CD4-positive, alpha-beta memory T cell (primary cell): ENCODE measurements around the gene AGBL4. TPM values are rescaled to one million over a fixed set of nuclear protein-coding genes. Genes with fewer than 3 reads are reported as not detected.

Experiments
- CTCF ChIA-PET: fragments of 350-600 bp; sonication (Branson Sonifier 250); formaldehyde crosslinking; loops from one replicate; lab custom pipeline; 2021; ENCODE audit warnings: inconsistent platforms; ENCODE audit not compliant: partially characterized antibody; lab: Charles Lee
- POLR2A ChIA-PET: fragments of 350-600 bp; sonication (Branson Sonifier 250); formaldehyde crosslinking; loops from one replicate; lab custom pipeline; 2021; ENCODE audit not compliant: partially characterized antibody; lab: Charles Lee
- DNase-seq, 5 donors: peaks; one replicate each; pipeline versions ENCODE4 v3.0.0 to v3.0.0-alpha.2; 2020 to 2022; ENCODE audit warnings: mixed read lengths in 1 of 5
- H3K27ac ChIP-seq: one replicate; pipeline ENCODE4 v1.7.0; 2013; ENCODE audit warnings: low read depth, low read length
- H3K27me3 ChIP-seq: 2 replicates; pipeline ENCODE4 v1.7.0; 2013; ENCODE audit warnings: mild to moderate bottlenecking, low read length, moderate library complexity; ENCODE audit not compliant: insufficient read depth
- H3K36me3 ChIP-seq: 2 replicates; pipeline ENCODE4 v1.7.0; 2013; ENCODE audit warnings: mild to moderate bottlenecking, low read length, moderate library complexity; ENCODE audit not compliant: insufficient read depth
- H3K4me1 ChIP-seq: 2 replicates; pipeline ENCODE4 v1.7.0; 2013; ENCODE audit warnings: mild to moderate bottlenecking, low read length, moderate library complexity; ENCODE audit not compliant: insufficient read depth
- H3K4me3 ChIP-seq, 2 donors: one replicate each; pipeline ENCODE4 v1.7.0; 2013; ENCODE audit warnings: low read length in 2 of 2, mild to moderate bottlenecking in 1 of 2
- H3K9me3 ChIP-seq, 2 donors: one replicate each; pipeline ENCODE4 v1.7.0; 2013; ENCODE audit warnings: low read length in 2 of 2, control low read depth in 1 of 2; ENCODE audit not compliant: control insufficient read depth in 1 of 2
- H3K27ac Mint-ChIP-seq, 7 donors: one replicate each; pipeline ENCODE4 v1.8.0; 2020 to 2021; ENCODE audit warnings: mixed read lengths in 7 of 7, mild to moderate bottlenecking in 6 of 7, inconsistent platforms in 3 of 7, moderate library complexity in 3 of 7
- H3K27me3 Mint-ChIP-seq, 2 donors: one replicate each; pipeline ENCODE4 v1.8.0; 2020 to 2021; ENCODE audit warnings: mixed read lengths in 2 of 2
- H3K36me3 Mint-ChIP-seq, 2 donors: one replicate each; pipeline ENCODE4 v1.8.0; 2020 to 2021; ENCODE audit warnings: mixed read lengths in 2 of 2, inconsistent platforms in 1 of 2, mild to moderate bottlenecking in 1 of 2
- H3K4me1 Mint-ChIP-seq, 4 donors: one replicate each; pipeline ENCODE4 v1.8.0; 2020 to 2021; ENCODE audit warnings: mixed read lengths in 4 of 4, mild to moderate bottlenecking in 1 of 4
- H3K4me3 Mint-ChIP-seq, 8 donors: one replicate each; pipeline ENCODE4 v1.8.0; 2020 to 2021; ENCODE audit warnings: mixed read lengths in 8 of 8, mild to moderate bottlenecking in 7 of 8, moderate library complexity in 6 of 8, inconsistent platforms in 3 of 8
- H3K9me3 Mint-ChIP-seq, 8 donors: one replicate each; pipeline ENCODE4 v1.8.0; 2020 to 2021; ENCODE audit warnings: mixed read lengths in 8 of 8, mild to moderate bottlenecking in 5 of 8, inconsistent platforms in 3 of 8, moderate library complexity in 1 of 8
- intact Hi-C: fragments of 100-400 bp; cut with micrococcal nuclease; formaldehyde crosslinking; loops from one replicate; pipeline ENCODE4 v1.15.1; 2023
- polyA plus RNA-seq, 2 donors: library from polyadenylated mRNA; unstranded; fragments of 300-500 nt; fragmentation: Illumina TruSeq; gene quantifications; one replicate each; pipeline ENCODE4 v1.2.3, GENCODE V29; 2021
- total RNA-seq, 2 experiments: library from RNA; stranded (reverse); gene quantifications; one replicate each; pipeline ENCODE4 v1.2.3, GENCODE V29; 2021

The AGBL4 gene
- total and polyA plus RNA-seq, 4 experiments from 2014 or later = not detected

- Histone ChIP-seq H3K9me3 (no peaks in the 10 kb centered on the region), H3K4me3 (no peak overlapping the region), H3K27me3 (no peaks in the 10 kb centered on the region), H3K4me1 (no peaks in the 10 kb centered on the region), H3K27ac (no peak overlapping the region), H3K36me3 (no peaks in the 10 kb centered on the region)
- no peak for DNase-seq
- H3K27ac Mint-ChIP-seq = no peak overlapping the region
- no peaks in the 10 kb centered on the region for H3K4me1 Mint-ChIP-seq
- POLR2A ChIA-PET = no interaction called here
- H3K4me3 Mint-ChIP-seq = no peak overlapping the region
- CTCF ChIA-PET = no interaction called here
- H3K9me3 Mint-ChIP-seq = no peaks in the 10 kb centered on the region
- no peaks in the 10 kb centered on the region for H3K36me3 Mint-ChIP-seq
- peaks cover 4% of the 10 kb centered on the region in 2 donors for H3K27me3 Mint-ChIP-seq
- intact Hi-C loops = no loop called here
Measured at GRCh38 chr1:48649880-48650279, 1373.9 kb downstream of the AGBL4 start.

DNA sequence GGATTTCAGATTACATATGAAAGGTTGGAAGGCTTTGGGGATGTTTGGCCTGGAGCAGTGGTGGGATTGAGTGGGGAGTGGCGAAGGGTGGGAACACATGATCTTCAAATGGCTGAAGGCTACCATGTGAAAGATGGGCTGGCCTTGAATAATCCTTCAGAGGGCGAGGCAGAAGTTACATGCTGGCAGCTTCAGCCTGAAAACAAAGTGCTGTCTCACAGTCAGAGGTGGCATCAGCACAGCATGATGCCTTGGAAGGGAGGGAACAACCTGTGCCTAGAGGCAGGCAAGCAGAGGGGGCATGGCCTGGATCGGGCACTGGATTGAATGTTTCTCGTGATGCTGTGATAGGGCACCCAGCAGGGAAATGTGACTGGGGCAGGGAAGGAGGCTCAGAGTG is 1377.9 kb downstream of the AGBL4 start:
- H3K4me1 Mint-ChIP-seq = no peaks in the 10 kb centered on the region
- H3K27ac Mint-ChIP-seq = no peak overlapping the region
- Histone ChIP-seq H3K27ac (no peak overlapping the region), H3K27me3 (no peaks in the 10 kb centered on the region), H3K4me3 (no peak overlapping the region), H3K9me3 (no peaks in the 10 kb centered on the region), H3K36me3 (no peaks in the 10 kb centered on the region), H3K4me1 (no peaks in the 10 kb centered on the region)
- ChIA-PET CTCF (no interaction called here), POLR2A (no interaction called here)
- no peak overlapping the region for H3K4me3 Mint-ChIP-seq
- no peak for DNase-seq
- H3K27me3 Mint-ChIP-seq = peaks cover 3 to 8% of the 10 kb centered on the region in 2 donors
- no peaks in the 10 kb centered on the region for H3K36me3 Mint-ChIP-seq
- no peaks in the 10 kb centered on the region for H3K9me3 Mint-ChIP-seq
- intact Hi-C loops = no loop called here

GRCh38 chr1:48644905-48645605 is 1378.7 kb downstream of the AGBL4 start:
- no peak overlapping the region for H3K4me3 Mint-ChIP-seq
- no peak for DNase-seq
- no peaks in the 10 kb centered on the region for H3K36me3 ChIP-seq
- no peaks in the 10 kb centered on the region for H3K4me1 ChIP-seq
- ChIA-PET POLR2A (no interaction called here), CTCF (no interaction called here)
- H3K27me3 Mint-ChIP-seq = peaks cover 3 to 8% of the 10 kb centered on the region in 2 donors
- no peaks in the 10 kb centered on the region for H3K27me3 ChIP-seq
- H3K9me3 ChIP-seq = no peaks in the 10 kb centered on the region
- no peaks in the 10 kb centered on the region for H3K9me3 Mint-ChIP-seq
- H3K27ac ChIP-seq = no peak overlapping the region
- no peak overlapping the region for H3K27ac Mint-ChIP-seq
- no peak overlapping the region for H3K4me3 ChIP-seq
- H3K36me3 Mint-ChIP-seq = no peaks in the 10 kb centered on the region
- intact Hi-C loops = no loop called here
- no peaks in the 10 kb centered on the region for H3K4me1 Mint-ChIP-seq

DNA sequence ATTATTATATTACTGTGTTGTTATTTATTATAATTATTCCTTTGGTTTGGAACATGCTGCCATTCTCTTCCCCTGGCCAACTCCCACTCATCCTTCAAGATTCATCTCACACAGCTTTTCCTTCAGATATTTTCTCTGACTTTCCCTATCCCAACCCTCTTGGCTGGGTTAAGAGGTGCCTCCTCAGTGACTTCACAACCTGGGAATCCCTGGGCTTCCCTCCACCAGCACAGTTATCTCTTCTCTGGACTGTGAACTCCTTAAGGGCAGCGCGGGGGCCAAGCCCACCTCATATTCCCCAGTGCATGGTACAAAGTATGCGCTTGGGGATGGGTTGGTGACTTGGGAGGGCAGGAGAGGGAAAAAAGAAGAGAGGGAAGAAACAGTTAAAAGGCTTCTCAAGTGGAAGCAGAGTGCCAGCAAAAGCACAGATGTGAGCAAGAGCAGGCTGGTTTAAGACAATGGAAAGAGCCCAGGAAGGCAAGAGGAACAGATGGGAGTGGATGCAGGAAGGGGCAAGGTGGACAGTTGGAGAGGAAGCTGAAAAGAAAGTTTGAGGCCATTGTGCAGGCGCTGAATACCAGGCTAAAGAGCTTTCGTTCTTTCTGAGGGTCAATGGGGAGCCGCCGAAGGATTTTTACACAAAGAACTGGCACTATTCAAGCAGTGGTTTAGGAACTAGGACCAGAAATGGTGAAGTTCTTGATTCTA is 1379.4 kb downstream of the AGBL4 start:
- Mint-ChIP-seq H3K27ac (no peak overlapping the region), H3K36me3 (no peaks in the 10 kb centered on the region), H3K27me3 (peaks cover 3 to 8% of the 10 kb centered on the region in 2 donors), H3K4me1 (no peaks in the 10 kb centered on the region), H3K9me3 (no peaks in the 10 kb centered on the region), H3K4me3 (no peak overlapping the region)
- no peak overlapping the region for H3K4me3 ChIP-seq
- H3K4me1 ChIP-seq = no peaks in the 10 kb centered on the region
- no peak for DNase-seq
- no peaks in the 10 kb centered on the region for H3K36me3 ChIP-seq
- H3K27me3 ChIP-seq = no peaks in the 10 kb centered on the region
- H3K9me3 ChIP-seq = no peaks in the 10 kb centered on the region
- ChIA-PET CTCF (no interaction called here), POLR2A (no interaction called here)
- H3K27ac ChIP-seq = no peak overlapping the region
- intact Hi-C loops = no loop called here

- DNase-seq = no peak
- Histone ChIP-seq H3K9me3 (no peaks in the 10 kb centered on the region), H3K36me3 (no peaks in the 10 kb centered on the region), H3K4me3 (no peak overlapping the region), H3K4me1 (no peaks in the 10 kb centered on the region), H3K27ac (no peak overlapping the region), H3K27me3 (no peaks in the 10 kb centered on the region)
- ChIA-PET CTCF (no interaction called here), POLR2A (no interaction called here)
- Mint-ChIP-seq H3K9me3 (no peaks in the 10 kb centered on the region), H3K4me3 (no peak overlapping the region), H3K27ac (no peak overlapping the region), H3K36me3 (no peaks in the 10 kb centered on the region), H3K4me1 (no peaks in the 10 kb centered on the region), H3K27me3 (peaks cover 3 to 8% of the 10 kb centered on the region in 2 donors)
- intact Hi-C loops = no loop called here
Measured at GRCh38 chr1:48643193-48643592, 1380.6 kb downstream of the AGBL4 start.

DNA sequence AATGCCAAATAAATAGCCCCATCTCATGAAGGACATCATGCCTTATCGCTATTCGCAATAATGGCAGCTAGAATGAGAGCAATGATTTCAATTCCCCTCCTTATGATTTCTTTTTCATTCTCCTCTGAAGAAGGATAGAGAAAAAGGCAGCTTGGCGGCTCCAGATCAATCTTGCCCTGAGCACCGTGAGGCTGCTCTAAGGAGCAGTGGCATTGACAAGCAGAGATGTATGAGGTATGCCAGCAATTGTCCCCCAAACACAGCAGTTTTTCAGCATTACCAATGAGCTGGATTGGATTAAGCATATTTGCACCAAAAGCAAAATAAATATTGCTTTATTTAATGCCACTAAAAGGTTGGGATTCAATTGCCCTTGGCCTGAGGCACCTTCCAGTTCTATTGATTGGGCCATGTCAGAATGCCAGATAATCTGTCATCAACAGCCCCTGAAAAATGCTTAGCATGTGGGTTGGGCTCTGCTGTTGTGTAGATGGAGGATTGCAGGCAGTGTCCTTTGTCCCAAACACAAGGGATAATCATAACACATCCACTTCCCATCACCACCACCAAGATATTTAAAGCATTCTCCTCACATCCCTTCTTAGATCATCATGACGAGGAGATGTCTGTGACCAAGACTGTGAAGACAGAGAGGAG is 1382.8 kb downstream of the AGBL4 start:
- Mint-ChIP-seq H3K36me3 (no peaks in the 10 kb centered on the region), H3K27ac (no peak overlapping the region), H3K27me3 (peaks cover 3 to 8% of the 10 kb centered on the region in 2 donors), H3K4me3 (no peak overlapping the region), H3K9me3 (no peaks in the 10 kb centered on the region), H3K4me1 (no peaks in the 10 kb centered on the region)
- ChIA-PET POLR2A (no interaction called here), CTCF (no interaction called here)
- no peaks in the 10 kb centered on the region for H3K36me3 ChIP-seq
- no peak for DNase-seq
- H3K27ac ChIP-seq = no peak overlapping the region
- no peaks in the 10 kb centered on the region for H3K9me3 ChIP-seq
- H3K4me1 ChIP-seq = no peaks in the 10 kb centered on the region
- no peak overlapping the region for H3K4me3 ChIP-seq
- H3K27me3 ChIP-seq = no peaks in the 10 kb centered on the region
- intact Hi-C loops = no loop called here

- ChIA-PET CTCF (no interaction called here), POLR2A (no interaction called here)
- Histone ChIP-seq H3K36me3 (no peaks in the 10 kb centered on the region), H3K4me3 (no peak overlapping the region), H3K9me3 (no peaks in the 10 kb centered on the region), H3K4me1 (no peaks in the 10 kb centered on the region), H3K27ac (no peak overlapping the region), H3K27me3 (no peaks in the 10 kb centered on the region)
- Mint-ChIP-seq H3K4me1 (no peaks in the 10 kb centered on the region), H3K9me3 (no peaks in the 10 kb centered on the region), H3K4me3 (no peak overlapping the region), H3K36me3 (no peaks in the 10 kb centered on the region), H3K27me3 (peaks cover 2 to 7% of the 10 kb centered on the region in 2 donors), H3K27ac (no peak overlapping the region)
- intact Hi-C loops = no loop called here
- no peak for DNase-seq
Measured at GRCh38 chr1:48629867-48630266, 1393.9 kb downstream of the AGBL4 start.
